Kidney capillary endothelial cell (primary cell): Measurements from ENCODE around the gene SMIM35.
A peak's percentile ranks its signal among the peaks of the same experiment; 100 is the strongest.

Experiments used
- DNase-seq: peaks from one replicate; pipeline ENCODE4 v3.0.0-alpha.2; 2018; ENCODE audit warnings: low spot score

Gene SMIM35

GRCh38 chr11:118002541-118003423 lies 84.0 kb downstream of the SMIM35 start:
- no peak for DNase-seq

GRCh38 chr11:118002010-118002540 lies 84.7 kb downstream of the SMIM35 start:
- DNase-seq, result no peak

- DNase-seq, result no peak
Observed at GRCh38 chr11:118001494-118001971, 85.2 kb downstream of the SMIM35 start.

GRCh38 chr11:118000850-118001228 lies 85.9 kb downstream of the SMIM35 start:
- no peak for DNase-seq

GRCh38 chr11:118000067-118000849 lies 86.5 kb downstream of the SMIM35 start:
- DNase-seq, result no peak

GRCh38 chr11:117999354-117999993 lies 87.3 kb downstream of the SMIM35 start:
- DNase-seq, result no peak

GRCh38 chr11:117998664-117999353 lies 88.0 kb downstream of the SMIM35 start:
- DNase-seq, result no peak

- DNase-seq, result no peak
Observed at GRCh38 chr11:117997823-117998579, 88.8 kb downstream of the SMIM35 start.

GRCh38 chr11:117997406-117997805 lies 89.4 kb downstream of the SMIM35 start:
- DNase-seq, result no peak

- DNase-seq, result no peak
Observed at GRCh38 chr11:117996058-117996457, 90.7 kb downstream of the SMIM35 start.

GRCh38 chr11:117995472-117995871 lies 91.3 kb downstream of the SMIM35 start:
- DNase-seq, result no peak

GRCh38 chr11:117993988-117994745 lies 92.6 kb downstream of the SMIM35 start:
- DNase-seq, result no peak

GRCh38 chr11:117992620-117993019 lies 94.1 kb downstream of the SMIM35 start:
- DNase-seq, result no peak

- DNase-seq, result no peak
Observed at GRCh38 chr11:117992136-117992535, 94.6 kb downstream of the SMIM35 start.

- no peak for DNase-seq
Observed at GRCh38 chr11:117989351-117990102, 97.2 kb downstream of the SMIM35 start.

GRCh38 chr11:117986981-117987574 lies 99.7 kb downstream of the SMIM35 start:
- DNase-seq, result no peak

- peak; percentile 42 for DNase-seq
Observed at GRCh38 chr11:117985953-117986887, 100.5 kb downstream of the SMIM35 start, which contains the start of gene IL10RA. Gene IL10RA, plus strand, starts transcription at chr11:117986394. Its CDS starts 74 bp downstream, at chr11:117986468.

GRCh38 chr11:117984476-117984875 lies 102.3 kb downstream of the SMIM35 start:
- DNase-seq, result no peak
